Left kidney (tissue), 2 donors: Measurements from ENCODE around the gene RAB6C. TPM values are rescaled to one million over a fixed set of nuclear protein-coding genes. Genes with fewer than 3 reads are reported as not detected.
A peak's percentile ranks its signal among the peaks of the same experiment; 100 is the strongest.
"Not testable (repeated sequence)": the region's sequence is repeated elsewhere in the genome, so short reads cannot be mapped to it uniquely, and the experiment has no call there.

Source experiments
- DNase-seq: peaks from one replicate; pipeline ENCODE4 v3.0.0-alpha.2; 2013
- polyA plus RNA-seq: library from polyadenylated mRNA; unstranded; fragments of 120-200 nt; gene quantifications from one replicate; pipeline ENCODE4 v1.2.1, GENCODE V29; 2013; ENCODE audit not compliant: insufficient read length

Gene RAB6C
- polyA plus RNA-seq, 1 donor: 0.75 TPM

DNA sequence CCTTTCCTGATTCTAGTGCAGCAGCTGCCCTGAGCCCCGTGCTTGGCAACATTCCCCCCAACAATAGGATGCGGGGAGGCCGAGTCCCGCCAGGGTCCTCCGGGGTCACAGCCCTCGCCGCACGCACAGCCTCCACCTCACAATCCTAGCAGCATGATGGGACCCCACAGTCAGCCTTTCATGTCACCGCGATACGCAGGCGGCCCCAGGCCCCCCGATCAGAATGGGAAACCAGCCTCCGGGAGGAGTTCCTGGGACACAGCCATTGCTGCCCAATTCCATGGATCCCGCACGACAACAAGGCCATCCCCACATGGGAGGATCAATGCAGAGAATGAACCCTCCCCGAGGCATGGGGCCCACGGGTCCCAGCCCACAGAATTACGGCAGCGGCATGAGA lies 13.7 kb downstream of the RAB6C start:
- not testable (repeated sequence) for DNase-seq

DNA sequence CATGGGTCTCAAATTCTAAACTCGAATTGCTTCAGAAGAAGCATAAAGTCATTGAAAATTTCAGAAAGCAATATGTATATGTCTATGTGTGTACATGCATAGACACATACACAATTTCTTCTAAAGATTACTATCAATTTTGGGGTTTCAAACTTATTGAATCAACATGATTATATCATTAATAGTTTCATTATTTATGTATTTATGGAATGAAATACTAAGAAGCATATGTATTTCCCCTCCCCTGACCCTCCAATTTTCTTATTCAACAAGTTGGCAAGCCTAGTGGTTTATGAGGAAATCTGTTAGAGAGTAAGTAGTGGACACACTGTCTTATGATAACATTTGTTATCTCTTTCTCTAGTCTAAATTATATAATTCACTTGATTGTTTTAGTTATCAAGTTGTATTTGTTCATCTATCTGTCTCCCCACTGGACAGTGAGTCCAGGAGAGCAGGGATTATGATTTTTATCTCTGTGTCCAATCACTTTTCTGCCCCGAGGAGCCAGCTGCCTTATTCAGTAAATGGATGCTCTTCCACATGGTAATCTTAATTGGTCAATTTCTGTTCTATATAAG lies 17.3 kb downstream of the RAB6C start:
- DNase-seq: not testable (repeated sequence)

DNA sequence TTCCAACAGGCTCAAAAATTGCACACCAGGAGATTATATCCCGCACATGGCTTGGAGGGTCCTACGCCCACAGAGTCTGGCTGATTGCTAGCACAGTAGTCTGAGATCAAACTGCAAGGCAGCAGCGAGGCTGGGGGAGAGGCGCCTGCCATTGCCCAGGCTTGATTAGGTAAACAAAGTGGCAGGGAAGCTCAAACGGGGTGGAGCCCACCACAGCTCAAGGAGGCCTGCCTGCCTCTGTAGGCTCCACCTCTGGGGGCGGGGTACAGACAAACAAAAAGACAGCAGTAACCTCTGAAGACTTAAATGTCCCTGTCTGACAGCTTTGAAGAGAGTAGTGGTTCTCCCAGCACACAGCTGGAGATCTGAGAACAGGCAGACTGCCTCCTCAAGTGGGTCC lies 19.3 kb downstream of the RAB6C start:
- DNase-seq: not testable (repeated sequence)

DNA sequence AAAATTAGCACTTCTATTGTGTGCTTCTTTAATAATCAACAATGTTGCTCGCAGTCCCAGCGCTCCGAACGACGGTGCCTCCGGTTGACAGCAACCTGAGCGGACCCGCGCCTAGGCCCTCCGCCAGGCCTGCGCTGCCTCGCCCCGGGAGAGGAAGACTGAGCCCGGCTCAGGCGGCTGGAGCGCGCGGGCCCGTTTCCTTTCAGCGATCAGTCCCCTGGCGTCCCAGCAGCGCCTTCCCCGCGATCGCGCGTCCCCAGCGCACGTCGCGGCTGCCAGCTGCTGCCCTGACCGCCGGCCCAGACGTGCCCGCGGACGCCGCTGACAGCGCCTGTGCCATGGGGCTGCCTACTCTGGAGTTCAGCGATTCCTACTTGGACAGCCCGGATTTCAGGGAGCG lies 26.4 kb downstream of the RAB6C start:
- DNase-seq: not testable (repeated sequence)

DNA sequence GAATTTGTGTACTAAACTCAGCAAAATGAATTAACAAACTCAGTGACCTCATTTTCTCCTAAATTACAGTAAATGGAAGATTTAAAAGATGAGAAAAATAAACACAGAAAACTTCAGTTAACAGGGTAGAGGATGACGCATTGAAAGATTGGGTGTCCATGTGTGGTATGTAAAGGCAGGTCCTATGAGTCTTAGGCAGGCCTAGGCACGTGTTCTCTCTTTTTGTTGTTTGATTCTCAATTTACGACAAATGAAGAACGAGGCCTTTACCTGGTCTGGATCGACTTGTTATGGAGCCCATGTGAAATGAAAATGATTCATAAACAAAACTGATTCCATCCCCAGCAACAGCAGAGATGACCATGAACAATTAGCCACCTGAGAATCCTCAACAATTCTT lies 37.2 kb downstream of the RAB6C start:
- DNase-seq: not testable (repeated sequence)

DNA sequence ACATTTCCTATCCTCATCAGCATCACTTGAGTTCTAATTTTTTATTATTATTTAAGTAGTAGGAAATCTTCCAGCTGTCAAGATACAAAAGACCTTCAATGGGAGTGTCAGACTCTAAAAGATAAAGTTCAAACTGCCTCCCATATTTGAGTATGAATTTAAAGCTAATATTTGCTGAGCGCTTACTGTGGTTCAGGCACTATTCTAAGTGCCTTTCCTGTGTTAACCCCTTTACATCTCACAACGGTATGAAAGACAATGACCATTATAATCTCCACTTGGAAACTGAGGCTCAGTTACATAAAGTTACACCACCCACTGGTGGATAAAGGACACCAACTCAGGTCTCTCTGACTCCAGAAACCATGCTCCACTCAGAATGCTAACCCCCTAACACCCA lies 39.9 kb downstream of the RAB6C start:
- no peak for DNase-seq

DNA sequence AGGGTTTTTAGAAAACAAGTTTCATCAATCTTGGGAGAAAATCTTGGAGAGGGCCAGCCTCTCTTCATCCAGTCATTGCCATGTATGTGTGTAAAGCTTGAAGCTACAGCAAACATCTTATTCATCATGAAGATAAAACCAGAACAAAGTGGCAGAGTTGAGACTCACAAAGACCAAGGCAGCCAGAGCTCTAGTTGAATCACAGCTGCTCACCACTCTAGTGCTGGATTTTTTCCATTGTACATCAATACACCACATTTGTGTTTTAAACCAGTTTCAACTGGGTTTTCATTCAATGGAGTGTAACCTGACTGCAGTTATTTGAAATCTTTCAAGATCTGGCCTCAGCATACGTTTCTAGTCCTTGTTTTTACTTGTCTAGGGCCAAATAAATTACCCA lies 40.6 kb downstream of the RAB6C start:
- DNase-seq: not testable (repeated sequence)

DNA sequence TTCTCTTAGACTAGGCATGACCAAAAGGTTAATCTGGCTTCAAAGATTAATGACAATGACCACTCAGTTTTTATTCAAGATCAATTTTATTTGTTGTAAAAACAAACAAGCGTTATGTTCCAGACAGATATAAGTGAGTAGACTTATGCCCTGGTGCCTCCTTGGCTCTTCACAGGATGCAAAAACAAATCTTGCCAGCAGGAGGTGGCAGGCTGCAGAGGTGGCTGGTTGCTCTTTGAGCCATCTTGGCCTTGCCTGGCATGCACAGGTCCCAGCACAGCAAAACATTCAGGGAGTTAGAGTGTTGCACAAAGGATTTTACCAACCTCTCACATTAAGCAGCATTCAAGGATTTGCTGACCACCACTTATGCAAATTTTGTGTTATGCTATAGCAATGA lies 46.5 kb downstream of the RAB6C start:
- DNase-seq: peak; percentile 0

Other genes starting within 250 kb of the RAB6C start
- gene POTEF, start 149.6 kb downstream of the RAB6C start, polyA plus RNA-seq: 0.13 TPM
- 14.4 TPM for gene CCDC74B, start 165.4 kb downstream of the RAB6C start, polyA plus RNA-seq
- gene SMPD4, start 201.9 kb downstream of the RAB6C start, polyA plus RNA-seq: 72.8 TPM
- gene MZT2B, start 202.6 kb downstream of the RAB6C start, polyA plus RNA-seq: 62.2 TPM
- 0.18 TPM for gene TUBA3E, start 218.8 kb downstream of the RAB6C start, polyA plus RNA-seq